Cerebellar cortex (tissue), 1 donor: Measurements from ENCODE around the gene UNK.

Experiments
- DNase-seq: peaks from one replicate; pipeline ENCODE4 v3.0.0-alpha.2; 2015; ENCODE audit warnings: low spot score

Gene UNK, protein sequence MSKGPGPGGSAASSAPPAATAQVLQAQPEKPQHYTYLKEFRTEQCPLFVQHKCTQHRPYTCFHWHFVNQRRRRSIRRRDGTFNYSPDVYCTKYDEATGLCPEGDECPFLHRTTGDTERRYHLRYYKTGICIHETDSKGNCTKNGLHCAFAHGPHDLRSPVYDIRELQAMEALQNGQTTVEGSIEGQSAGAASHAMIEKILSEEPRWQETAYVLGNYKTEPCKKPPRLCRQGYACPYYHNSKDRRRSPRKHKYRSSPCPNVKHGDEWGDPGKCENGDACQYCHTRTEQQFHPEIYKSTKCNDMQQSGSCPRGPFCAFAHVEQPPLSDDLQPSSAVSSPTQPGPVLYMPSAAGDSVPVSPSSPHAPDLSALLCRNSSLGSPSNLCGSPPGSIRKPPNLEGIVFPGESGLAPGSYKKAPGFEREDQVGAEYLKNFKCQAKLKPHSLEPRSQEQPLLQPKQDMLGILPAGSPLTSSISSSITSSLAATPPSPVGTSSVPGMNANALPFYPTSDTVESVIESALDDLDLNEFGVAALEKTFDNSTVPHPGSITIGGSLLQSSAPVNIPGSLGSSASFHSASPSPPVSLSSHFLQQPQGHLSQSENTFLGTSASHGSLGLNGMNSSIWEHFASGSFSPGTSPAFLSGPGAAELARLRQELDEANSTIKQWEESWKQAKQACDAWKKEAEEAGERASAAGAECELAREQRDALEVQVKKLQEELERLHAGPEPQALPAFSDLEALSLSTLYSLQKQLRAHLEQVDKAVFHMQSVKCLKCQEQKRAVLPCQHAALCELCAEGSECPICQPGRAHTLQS

DNA sequence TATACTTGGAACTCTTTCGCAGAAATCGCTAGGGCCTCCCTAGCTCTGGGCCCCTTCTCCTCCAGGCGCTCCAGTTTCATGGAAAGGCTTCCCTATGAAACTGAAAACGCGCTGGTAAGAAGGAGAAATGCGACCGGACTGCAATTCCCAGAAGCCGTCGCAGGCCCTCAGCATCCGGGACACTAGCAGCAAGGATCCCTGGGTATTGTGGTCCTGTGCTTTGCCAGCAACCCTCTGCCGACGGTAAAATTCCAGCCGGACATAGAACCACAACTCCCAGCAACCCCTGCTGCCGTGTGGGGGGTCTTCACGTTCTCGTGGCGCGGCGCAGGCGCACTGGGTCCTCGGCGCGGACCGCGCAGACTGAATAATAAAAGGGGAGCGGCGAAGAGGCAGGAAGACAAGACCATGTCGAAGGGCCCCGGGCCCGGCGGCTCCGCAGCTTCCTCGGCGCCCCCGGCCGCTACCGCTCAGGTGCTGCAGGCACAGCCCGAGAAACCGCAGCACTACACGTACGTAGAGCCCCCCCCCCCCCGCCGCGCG, at the start of gene UNK:
Gene UNK (plus strand): TSS at position 334 of the 543 bp plus-strand sequence. CDS start 75 bp downstream, at position 409.
- DNase-seq: peak; percentile 99

DNA sequence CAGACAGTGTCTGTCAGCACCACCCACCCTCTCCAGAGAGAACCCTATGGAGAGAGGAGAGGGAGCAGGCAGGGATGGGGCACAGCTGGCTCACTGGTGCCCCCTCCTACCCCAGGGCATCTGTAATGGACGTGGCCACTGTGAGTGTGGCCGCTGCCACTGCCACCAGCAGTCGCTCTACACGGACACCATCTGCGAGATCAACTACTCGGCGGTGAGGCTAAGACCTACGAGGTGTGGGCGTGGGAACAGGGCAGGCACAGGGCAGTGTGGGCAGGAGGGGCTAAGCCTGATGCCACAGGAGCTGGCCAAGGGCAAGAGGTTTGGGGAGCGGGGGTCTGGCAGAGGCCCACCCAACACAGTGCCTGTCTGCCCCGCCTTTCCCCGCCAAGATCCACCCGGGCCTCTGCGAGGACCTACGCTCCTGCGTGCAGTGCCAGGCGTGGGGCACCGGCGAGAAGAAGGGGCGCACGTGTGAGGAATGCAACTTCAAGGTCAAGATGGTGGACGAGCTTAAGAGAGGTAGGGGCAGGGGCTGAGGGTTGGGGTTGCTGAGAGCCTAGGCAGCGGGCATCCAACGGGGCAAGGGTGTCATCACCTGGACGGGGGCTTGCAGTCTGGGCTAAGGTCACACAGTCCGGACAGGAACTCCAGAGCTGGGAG, 48.3 kb upstream of the UNK start:
- DNase-seq: no peak

DNA sequence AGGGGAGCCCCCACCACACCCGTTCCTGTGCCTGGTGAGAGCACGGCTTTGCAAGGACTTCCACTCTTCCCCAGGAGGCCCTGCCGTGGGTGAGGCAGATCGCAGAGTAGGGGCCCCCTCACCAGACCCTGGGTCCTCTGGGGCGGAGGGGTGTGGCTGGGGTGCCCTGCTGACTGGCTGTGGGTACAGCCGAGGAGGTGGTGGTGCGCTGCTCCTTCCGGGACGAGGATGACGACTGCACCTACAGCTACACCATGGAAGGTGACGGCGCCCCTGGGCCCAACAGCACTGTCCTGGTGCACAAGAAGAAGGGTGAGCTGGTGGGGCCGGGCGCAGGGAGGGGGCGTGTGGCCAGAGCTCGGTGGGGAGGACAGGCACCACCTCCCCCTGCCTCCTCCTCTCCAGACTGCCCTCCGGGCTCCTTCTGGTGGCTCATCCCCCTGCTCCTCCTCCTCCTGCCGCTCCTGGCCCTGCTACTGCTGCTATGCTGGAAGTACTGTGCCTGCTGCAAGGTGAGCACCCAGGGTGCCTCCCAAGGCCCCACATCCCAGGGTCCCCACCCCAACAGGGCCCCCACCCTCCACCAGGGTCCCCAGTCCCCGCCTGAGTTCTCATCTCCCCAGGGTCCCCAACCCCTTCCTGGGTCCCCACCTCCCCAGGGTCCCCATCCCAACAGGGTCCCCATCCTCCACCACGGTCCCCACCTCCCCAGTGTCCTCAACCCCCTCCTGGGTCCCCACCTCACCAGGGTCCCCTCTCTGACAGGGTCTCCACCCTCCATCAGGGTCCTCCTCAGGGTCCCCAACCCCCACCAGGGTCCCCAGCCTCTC, 47.3 kb upstream of the UNK start:
- no peak for DNase-seq

DNA sequence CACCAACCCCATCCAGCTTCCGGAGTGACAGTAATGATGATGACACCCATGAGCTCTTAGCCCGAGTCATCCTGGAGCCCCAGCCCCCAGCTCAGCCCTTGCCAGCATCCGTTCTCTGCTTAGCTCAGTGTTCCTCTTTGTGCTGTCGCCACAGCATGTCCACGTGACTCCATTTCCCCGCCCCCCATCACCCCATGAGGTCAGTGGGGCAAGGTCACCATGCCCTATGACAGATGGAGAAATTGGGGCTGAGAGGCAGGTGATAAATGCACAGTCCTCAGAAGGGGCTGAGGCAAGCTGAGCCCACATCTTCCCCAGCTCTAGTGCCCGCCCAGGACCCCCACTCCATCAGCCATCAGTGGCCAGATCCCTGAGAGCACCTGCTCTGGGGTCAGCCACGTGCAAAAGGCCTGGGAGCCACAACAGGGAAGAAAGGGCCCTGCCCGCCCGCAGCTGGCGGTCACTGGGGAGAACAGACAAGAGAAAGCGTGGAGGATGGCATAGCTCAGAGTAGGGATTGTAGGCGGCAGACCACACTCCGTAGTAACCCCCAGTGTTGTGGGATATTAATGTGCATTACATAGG, 46.3 kb upstream of the UNK start:
- no peak for DNase-seq

DNA sequence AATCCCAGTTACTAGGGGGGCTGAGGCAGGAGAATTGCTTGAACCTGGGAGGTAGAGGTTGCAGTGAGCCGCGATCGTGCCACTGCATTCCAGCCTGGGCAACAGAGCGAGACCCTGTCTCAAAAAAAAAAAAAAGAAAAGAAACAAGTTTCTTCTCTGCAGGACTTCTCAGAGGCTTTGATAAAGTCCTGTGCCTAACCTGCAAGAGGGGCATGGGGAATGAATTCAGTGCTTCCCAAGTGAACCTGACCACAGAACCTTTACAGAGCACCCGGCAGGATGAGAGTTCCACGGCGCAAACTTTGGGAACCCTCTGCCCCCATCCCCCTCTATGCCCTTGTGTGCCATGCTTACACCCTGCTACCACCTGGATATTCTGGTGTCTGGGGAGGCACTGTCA, 45.4 kb upstream of the UNK start:
- no peak for DNase-seq

DNA sequence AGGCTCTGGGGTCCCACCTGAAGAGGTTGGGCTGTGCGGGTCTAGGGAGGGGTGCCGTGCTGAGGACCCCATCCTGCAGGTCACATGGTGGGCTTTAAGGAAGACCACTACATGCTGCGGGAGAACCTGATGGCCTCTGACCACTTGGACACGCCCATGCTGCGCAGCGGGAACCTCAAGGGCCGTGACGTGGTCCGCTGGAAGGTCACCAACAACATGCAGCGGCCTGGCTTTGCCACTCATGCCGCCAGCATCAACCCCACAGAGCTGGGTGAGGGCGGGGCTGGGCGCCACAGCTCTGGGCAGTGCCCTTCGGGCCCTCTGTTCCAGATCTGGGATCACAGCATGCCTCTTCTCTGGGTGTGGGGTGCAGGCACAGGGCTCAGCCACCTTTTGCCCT, 44.8 kb upstream of the UNK start:
- no peak for DNase-seq

DNA sequence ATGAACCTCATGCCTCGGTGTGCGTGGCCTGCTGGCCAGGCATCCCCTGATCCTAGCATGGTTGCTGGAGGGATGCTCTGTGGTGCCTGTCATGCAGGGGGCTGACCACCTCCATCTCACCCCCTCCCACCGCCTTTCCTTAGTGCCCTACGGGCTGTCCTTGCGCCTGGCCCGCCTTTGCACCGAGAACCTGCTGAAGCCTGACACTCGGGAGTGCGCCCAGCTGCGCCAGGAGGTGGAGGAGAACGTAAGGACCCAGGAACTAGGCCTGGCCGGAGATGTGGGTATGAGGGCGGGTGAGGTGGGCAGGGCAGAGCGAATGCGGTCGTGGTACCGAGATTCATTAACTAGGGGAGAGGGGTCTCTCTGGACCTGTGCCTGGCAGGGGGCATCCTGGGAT, 44.4 kb upstream of the UNK start:
- no peak for DNase-seq

DNA sequence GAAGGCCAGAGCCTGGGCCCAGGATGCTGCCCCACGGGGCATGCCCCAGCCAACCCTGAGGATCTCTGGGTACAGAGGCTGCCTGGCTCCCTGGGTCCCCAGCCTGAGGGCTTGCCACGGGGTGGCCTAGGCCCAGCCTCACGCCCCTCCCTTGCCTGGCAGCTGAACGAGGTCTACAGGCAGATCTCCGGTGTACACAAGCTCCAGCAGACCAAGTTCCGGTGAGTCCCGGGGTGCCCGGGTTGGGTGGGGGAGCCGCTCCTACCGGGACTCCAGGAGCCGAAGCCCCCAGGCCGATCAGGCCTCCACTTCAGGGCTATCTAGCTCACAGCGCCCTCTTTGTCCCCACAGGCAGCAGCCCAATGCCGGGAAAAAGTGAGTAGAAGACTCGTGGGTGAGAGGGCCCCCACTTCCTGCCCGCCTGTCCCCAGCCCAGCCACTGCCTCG, 44.0 kb upstream of the UNK start:
- DNase-seq: no peak

DNA sequence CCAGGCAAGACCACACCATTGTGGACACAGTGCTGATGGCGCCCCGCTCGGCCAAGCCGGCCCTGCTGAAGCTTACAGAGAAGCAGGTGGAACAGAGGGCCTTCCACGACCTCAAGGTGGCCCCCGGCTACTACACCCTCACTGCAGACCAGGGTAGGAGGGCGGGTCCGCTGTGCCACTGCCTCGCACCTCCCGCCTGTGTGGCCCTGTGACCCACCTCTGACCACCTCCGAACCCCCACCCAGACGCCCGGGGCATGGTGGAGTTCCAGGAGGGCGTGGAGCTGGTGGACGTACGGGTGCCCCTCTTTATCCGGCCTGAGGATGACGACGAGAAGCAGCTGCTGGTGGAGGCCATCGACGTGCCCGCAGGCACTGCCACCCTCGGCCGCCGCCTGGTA, 42.3 kb upstream of the UNK start:
- DNase-seq: no peak

DNA sequence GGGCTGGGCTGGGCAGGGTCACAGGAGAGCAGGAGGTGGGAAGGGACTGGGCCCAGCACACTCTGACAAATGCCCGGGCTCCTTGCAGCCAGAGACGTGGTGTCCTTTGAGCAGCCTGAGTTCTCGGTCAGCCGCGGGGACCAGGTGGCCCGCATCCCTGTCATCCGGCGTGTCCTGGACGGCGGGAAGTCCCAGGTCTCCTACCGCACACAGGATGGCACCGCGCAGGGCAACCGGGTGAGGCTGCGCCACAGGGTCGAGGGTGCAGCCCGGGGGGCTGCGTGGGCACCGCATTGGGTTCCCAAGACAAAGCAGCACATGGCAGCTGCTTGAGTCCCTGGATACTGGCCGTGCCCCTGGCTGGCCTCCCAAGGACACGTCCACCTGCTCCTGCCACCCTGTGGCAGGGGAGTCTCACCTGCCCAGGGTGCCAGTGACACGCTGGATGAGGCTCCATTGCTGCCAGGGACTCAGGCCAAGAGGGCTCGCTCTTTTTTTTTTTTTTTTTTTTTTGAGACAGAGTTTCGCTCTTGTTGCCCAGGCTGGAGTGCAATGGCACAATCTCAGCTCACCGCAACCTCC, 40.9 kb upstream of the UNK start:
- no peak for DNase-seq

DNA sequence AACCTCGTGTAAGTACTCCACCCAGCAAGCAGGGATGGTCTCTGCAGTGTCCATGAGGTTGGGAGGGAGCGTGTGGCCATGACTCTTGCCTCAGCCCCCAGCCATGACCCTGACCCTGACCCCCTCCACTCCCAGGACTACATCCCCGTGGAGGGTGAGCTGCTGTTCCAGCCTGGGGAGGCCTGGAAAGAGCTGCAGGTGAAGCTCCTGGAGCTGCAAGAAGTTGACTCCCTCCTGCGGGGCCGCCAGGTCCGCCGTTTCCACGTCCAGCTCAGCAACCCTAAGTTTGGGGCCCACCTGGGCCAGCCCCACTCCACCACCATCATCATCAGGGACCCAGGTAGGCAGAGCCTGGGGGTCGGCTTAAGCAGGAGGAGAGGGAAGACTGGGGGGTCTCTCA, 35.9 kb upstream of the UNK start:
- DNase-seq: no peak

DNA sequence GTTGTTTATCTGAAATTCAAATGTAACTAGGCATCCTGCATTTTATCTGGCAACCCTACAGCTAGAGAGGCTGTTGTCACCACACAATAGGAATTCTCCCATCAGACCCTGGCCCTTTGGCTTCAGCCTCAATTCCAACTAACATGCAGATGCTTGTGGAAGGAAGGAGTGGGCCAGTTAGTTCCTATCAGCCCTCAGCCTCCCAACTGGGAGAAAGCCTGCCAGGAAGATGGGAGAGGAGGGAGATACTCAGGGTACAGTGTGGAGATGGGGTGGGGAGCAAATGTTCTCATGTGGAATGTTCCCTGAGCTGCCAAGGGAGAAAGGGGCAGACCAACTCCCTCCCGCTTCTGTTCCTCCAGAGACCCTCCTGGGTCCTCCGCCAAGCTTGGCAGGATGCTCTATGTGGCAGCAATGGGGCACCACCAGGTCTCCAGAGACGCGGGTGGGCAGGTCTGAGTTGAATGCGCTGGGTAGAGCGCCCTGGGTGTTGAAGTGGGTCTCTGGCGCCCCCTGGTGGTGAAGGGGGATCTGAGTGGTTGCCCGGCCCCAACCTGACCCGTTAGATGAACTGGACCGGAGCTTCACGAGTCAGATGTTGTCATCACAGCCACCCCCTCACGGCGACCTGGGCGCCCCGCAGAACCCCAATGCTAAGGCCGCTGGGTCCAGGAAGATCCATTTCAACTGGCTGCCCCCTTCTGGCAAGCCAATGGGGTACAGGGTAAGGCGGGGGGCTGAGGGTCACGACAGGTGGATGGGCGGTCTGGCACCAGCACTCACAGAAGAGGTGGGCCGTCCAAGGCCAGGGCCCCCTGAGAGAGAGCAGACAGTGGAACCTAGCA, 34.8 kb upstream of the UNK start:
- peak; percentile 81 for DNase-seq

DNA sequence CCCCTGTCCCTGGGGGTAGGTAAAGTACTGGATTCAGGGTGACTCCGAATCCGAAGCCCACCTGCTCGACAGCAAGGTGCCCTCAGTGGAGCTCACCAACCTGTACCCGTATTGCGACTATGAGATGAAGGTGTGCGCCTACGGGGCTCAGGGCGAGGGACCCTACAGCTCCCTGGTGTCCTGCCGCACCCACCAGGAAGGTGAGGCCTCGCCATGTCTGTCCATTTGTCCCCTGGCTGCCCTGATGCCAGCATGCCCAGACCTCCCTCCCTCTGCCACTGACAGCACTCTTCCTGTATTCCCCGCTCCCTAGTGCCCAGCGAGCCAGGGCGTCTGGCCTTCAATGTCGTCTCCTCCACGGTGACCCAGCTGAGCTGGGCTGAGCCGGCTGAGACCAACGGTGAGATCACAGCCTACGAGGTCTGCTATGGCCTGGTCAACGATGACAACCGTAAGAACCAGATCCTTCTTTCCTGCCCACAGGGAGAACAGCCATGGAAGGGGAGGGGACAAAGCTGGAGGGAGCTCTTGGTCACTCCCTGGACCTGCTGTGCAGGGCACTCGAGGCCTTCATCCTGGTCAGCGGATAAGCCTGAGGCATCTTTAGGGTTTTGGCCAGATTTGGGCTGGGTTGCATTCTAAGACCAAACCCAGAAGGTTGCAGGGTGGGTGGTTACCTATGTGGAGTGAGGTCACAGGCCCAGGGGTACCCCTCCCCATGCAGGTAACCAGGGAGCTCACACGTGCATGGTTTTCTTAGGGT, 33.8 kb upstream of the UNK start:
- peak; percentile 33 for DNase-seq

DNA sequence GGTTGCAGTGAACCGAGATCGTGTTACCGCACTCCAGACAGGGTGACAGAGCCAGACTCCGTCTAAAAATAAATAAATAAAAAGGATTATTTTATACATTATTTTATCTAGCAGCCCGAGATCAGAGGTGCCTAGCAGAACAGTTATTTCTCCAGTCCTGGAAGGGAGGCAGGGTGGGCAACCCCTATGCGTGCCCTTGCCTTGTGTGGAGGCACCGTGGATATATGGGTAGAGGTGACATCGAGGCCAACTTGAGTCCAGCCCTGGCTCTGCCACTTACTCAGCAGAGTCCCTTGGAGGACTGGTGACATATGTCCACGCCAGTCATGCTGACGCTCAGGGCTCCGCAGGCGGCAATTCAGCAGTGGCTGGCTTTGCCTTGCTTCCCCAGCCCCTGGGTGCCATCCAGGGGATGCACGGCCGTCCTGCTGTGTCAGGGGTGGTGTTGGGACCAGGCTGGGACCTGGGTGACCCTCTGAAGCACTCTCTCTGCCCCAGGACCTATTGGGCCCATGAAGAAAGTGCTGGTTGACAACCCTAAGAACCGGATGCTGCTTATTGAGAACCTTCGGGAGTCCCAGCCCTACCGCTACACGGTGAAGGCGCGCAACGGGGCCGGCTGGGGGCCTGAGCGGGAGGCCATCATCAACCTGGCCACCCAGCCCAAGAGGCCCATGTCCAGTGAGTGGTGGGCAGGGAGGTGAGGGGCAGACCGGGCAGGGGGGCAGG, 32.8 kb upstream of the UNK start:
- no peak for DNase-seq

DNA sequence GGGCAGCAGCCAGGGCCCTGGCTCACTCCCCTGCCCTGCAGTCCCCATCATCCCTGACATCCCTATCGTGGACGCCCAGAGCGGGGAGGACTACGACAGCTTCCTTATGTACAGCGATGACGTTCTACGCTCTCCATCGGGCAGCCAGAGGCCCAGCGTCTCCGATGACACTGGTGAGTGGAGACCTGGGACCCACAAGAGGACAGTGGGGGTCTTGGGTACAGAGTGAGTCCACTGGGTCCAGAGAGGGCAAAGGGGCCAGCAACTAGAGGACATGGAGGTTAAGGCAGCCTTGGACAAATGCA, 32.2 kb upstream of the UNK start:
- no peak for DNase-seq

DNA sequence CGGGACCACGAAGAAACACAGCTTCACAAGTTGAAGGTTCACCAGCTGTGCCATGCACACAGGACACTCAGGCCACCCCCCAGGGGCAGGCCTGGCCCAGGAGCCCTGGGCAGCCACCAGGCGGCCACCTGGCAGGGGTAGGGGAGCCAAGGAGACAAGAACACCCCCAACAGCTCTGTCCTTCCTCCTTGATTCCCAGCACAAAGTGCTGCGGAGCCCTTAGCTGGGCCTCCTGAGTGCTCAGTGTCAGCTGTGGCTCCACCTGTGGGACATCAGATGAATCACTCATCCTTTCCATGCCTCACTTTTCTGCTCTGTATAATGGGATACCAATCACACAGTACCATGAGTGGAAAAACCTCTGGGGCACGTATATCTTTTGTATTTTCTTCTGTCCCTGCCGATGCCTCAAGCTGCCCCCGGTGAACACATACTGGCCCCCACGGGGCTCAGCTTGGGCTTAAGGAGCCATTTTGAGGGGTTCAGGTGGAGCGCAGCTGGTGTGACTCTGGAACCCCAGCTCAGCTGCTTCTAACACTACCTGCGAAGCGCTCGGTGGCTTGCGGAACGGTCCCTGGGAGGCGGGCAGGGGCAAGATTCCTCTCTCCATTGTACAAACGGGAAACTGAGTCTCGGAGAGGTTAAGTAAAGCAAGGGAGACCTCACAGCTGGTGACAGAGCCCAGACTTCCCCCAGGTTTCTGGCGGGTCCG, 31.6 kb upstream of the UNK start:
- no peak for DNase-seq

DNA sequence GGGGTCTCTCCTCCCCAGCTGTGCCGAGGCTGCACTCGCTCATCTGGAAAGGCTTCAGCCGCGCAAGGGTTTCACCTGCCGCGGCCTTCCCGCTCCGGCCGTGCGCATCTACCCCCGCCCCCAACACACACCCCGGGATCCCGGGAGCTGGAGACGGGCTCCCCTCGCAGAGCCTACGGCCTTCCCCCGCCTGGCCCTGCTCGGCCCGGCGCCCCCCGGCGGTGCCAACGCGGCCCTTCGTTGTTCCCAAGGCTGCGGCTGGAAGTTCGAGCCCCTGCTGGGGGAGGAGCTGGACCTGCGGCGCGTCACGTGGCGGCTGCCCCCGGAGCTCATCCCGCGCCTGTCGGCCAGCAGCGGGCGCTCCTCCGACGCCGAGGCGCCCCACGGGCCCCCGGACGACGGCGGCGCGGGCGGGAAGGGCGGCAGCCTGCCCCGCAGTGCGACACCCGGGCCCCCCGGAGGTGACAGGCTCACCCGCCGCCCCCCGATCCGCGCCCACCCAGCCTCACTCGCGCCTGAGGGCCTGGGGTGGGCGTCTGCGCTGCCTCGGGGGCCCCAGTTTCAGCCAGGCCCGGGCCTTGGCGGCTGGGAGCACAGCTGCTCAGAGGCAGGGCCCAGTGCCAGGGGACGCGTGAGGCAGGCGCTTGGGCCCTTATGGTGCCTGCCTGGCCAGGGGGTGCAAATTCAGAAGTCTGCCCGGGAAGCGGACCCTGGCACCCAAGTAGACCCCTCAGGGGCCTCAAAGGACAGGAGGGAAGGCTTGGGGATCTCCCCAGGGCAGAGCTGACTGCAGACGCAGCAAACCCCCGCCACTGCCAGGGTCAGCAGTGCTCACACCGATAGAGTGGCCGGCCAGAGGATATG, 30.9 kb upstream of the UNK start:
- DNase-seq: no peak
